Spleen (tissue), 11 donors: ENCODE data around the gene CIAO2B. TPM values are rescaled to one million over a fixed set of nuclear protein-coding genes. Genes with fewer than 3 reads are reported as not detected.

ENCODE experiments used
- DNase-seq: peaks from one replicate; pipeline ENCODE4 v3.0.0-alpha.2; 2020
- H3K27ac ChIP-seq, 8 donors: fragments of 200-600 bp; sonication (generic) in 7 of 8; 1 replicate in 4 of 8; 2 replicates in 4 of 8; pipeline versions ENCODE4 v1.5.0 to v1.8.0; 2016 to 2021; ENCODE audit warnings: inconsistent platforms in 4 of 8, mild to moderate bottlenecking in 4 of 8, moderate library complexity in 1 of 8
- H3K27me3 ChIP-seq, 7 donors: fragments of 200-600 bp; sonication (generic) in 6 of 7; replicated peaks in 1 of 7; 1 replicate in 4 of 7; 2 replicates in 3 of 7; pipeline versions ENCODE4 v1.5.0 to v1.8.0; 2016 to 2021; ENCODE audit warnings: inconsistent platforms in 3 of 7, mild to moderate bottlenecking in 1 of 7
- H3K36me3 ChIP-seq, 6 donors: fragments of 200-600 bp; sonication (generic) in 5 of 6; 1 replicate in 4 of 6; 2 replicates in 2 of 6; pipeline versions ENCODE4 v1.5.0 to v1.8.0; 2016 to 2021; ENCODE audit warnings: inconsistent platforms in 2 of 6
- H3K4me1 ChIP-seq, 6 donors: fragments of 200-600 bp; sonication (generic) in 5 of 6; 1 replicate in 3 of 6; 2 replicates in 3 of 6; pipeline versions ENCODE4 v1.5.0 to v1.8.0; 2016 to 2021; ENCODE audit warnings: inconsistent platforms in 3 of 6
- H3K4me3 ChIP-seq, 8 donors: fragments of 200-600 bp; sonication (generic) in 7 of 8; 1 replicate in 4 of 8; 2 replicates in 4 of 8; pipeline versions ENCODE4 v1.5.0 to v1.8.0; 2016 to 2021; ENCODE audit warnings: inconsistent platforms in 4 of 8, mild to moderate bottlenecking in 4 of 8, moderate library complexity in 2 of 8
- H3K9me3 ChIP-seq, 8 donors: fragments of 200-600 bp; sonication (generic) in 7 of 8; 1 replicate in 4 of 8; 2 replicates in 4 of 8; pipeline versions ENCODE4 v1.5.0 to v1.8.0; 2016 to 2021; ENCODE audit warnings: inconsistent platforms in 4 of 8
- CTCF ChIP-seq, 11 experiments: fragments of 200-600 bp in 7 of 11; fragments of 450-650 bp in 4 of 11; sonication (generic) in 4 of 11; IDR thresholded peaks in 8 of 11; conservative IDR thresholded peaks in 3 of 11; 1 replicate in 7 of 11; 2 replicates in 4 of 11; pipeline versions ENCODE4 v1.4.0 to v1.8.0; 2016 to 2021; ENCODE audit warnings: antibody characterized with exemption in 11 of 11, inconsistent platforms in 4 of 11, mild to moderate bottlenecking in 1 of 11
- POLR2A ChIP-seq, 3 donors: fragments of 450-650 bp; IDR thresholded peaks; one replicate each; pipeline ENCODE4 v1.5.1; 2017; ENCODE audit warnings: antibody characterized with exemption in 3 of 3, mild to moderate bottlenecking in 1 of 3
- POLR2AphosphoS5 ChIP-seq, 3 donors: sonication (generic); formaldehyde crosslinking; IDR thresholded peaks; one replicate each; pipeline ENCODE4 v1.5.1; 2017; ENCODE audit warnings: antibody characterized with exemption in 3 of 3
- WGBS, 5 donors: extraction: QIAGEN DNeasy Blood & Tissue Kit in 3 of 5; methylation state at CpG; one replicate each; pipeline versions ENCODE4 v1.1.5 to v1.1.7; 2013 to 2018; 5-methylcytosine and 5-hydroxymethylcytosine counted together
- intact Hi-C: fragments of 100-400 bp; cut with DNase I; formaldehyde crosslinking; loops from one replicate; pipeline ENCODE4 v1.15.0; 2023; ENCODE audit warnings: low total_unique reads
- polyA plus RNA-seq, 3 donors: library from polyadenylated mRNA; stranded (reverse); fragments of 200-250 nt; gene quantifications; one replicate each; pipeline ENCODE4 v1.2.1, GENCODE V29; 2013
- total RNA-seq, 7 donors: library from RNA; depleted of rRNA in 3 of 7; stranded (reverse); fragments of >200 nt in 3 of 7; fragmentation: NEBNext Ultra II Directional in 4 of 7; extraction: Animal tissue kit (Norgen Biotek cat#: 25700) in 4 of 7; gene quantifications; one replicate each; pipeline versions ENCODE4 v1.1.0 to v1.2.1, GENCODE V29; 2016 to 2021
- donor health status: healthy with polysubstance abuse.
- donor health status: DM: no; HTN: no; CAD: no; lungs with moderate emphysema.
- donor health status: DM: no; HTN: no; CAD: no.
- donor health status: Bipolar disorder and iron deficiency.
- donor health status: healthy.
- donor health status: DM: no; HTN: no; CAD: no.
- donor health status: DM: yes; HTN: yes; CAD: no.

CIAO2B gene
- total and polyA plus RNA-seq, 10 donors, result 46.8 to 168 (median 58.1) TPM

DNA sequence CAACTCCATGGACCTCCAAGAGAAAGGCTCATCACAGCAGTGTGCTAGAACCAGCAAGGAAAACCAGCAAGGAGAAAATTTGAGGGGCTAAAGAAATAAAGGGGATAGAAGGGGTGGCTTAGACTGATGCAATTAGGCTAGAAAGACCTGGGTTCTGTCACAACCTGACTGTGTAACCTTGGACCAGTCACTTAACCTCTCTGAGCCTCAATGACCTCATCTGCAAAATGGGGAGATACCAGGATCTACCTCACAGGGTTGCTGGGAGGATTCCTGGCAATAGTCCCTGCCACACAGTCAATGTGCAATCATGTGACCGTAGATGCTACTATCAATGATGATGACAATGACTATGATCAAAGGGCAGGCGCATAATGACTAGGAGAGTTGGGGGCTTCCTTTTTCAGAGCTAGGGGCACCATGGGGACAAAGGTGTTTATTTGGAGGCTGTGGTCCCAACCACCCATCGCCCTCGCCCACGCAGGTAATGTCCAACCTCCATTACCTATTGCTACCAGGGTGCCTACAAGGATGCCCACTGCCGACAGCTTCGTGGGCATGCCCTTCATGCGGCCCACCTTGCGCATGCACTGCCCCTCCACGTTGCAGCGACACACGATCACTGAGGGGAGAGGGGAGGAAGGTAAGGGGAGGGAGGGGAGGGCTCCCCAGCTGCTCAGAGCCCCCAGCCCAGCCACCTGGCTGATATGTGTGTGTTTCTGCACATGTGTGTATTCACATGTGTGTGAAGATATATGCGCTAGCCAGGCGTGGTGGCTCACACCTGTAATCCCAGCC is 25.2 kb downstream of the CIAO2B start:
- peak; percentile 55 for DNase-seq
- intact Hi-C loops, result no loop called here
- H3K27ac ChIP-seq, result no peak overlapping the region
- H3K36me3 ChIP-seq, result no peaks in the 10 kb centered on the region
- no peak overlapping the region for H3K4me3 ChIP-seq
- H3K9me3 ChIP-seq, result no peaks in the 10 kb centered on the region
- TF ChIP-seq CTCF (IDR thresholded peaks at IDR 0.05 in 8 of 11, conservative IDR thresholded peaks at IDR 0.05 in 3 of 11), result no peak
- no peak for TF ChIP-seq POLR2A (IDR thresholded peaks at IDR 0.05)
- TF ChIP-seq POLR2AphosphoS5 (IDR thresholded peaks at IDR 0.05), result no peak
- WGBS, 5 donors, result 88 to 92% (median 92%) methylated on average over 14 of the region's 14 CpGs
- H3K27me3 ChIP-seq, result peaks cover 0 to 8% (median 0%) of the 10 kb centered on the region in 7 donors
- H3K4me1 ChIP-seq, result no peaks in the 10 kb centered on the region

- intact Hi-C loops, result no loop called here
- no peak overlapping the region for H3K4me3 ChIP-seq
- H3K9me3 ChIP-seq, result no peaks in the 10 kb centered on the region
- TF ChIP-seq POLR2A (IDR thresholded peaks at IDR 0.05) (no peak), CTCF (IDR thresholded peaks at IDR 0.05 in 8 of 11, conservative IDR thresholded peaks at IDR 0.05 in 3 of 11) (no peak), POLR2AphosphoS5 (IDR thresholded peaks at IDR 0.05) (no peak)
- peak; percentile 43 for DNase-seq
- H3K27ac ChIP-seq, result no peak overlapping the region
- no peaks in the 10 kb centered on the region for H3K36me3 ChIP-seq
- H3K27me3 ChIP-seq, result peaks cover 0 to 8% (median 0%) of the 10 kb centered on the region in 7 donors
- no peaks in the 10 kb centered on the region for H3K4me1 ChIP-seq
- WGBS, 5 donors, result 84 to 94% (median 88%) methylated on average over 3 of the region's 3 CpGs; no CpG with 5 or more reads in 1 of the 5 donors
These were observed 26.1 kb downstream of the CIAO2B start for GRCh38 chr16:66908116-66908515.

DNA sequence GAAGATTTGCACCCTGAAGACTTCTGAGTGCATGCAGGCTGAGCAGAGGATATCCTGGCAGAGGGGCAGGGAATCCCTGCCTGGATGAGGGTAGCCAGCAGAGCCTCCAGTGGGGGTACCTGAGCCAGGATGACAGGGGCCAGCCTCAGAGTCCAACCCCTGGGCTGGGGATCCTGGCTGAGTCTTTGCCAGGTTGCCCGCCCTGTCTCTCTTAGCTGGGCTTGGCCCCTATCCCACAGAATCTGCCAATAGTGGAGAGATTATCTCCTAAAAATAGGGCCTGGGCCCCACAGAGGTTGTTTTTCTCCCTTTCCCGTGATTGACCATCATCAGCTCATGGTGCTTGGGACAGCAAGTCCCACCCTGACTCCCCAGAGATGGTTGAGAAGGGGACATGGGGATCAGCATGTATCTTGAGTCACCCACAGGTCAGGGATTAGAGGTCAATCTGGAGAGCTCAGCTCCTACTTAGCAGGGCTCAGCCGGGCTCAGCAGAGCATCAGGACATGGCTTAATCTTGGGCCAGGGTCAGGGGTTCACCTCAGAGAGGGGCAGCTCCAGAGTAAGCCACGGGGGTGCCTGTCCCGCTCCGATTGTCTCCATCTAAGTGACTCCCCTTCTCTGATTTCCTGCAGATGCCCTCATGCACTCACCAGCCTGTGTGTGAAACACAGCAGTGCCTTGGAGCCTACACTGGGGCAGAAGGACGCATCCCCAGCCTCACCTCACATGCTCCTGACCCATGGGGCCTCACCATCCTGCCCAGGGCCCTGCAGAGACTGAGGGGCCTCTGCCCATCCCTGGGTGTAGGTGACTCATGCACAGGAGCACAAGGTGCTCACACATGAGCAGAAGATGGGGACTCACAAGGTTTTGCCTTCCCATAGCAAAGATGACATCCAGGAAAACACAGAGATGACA is 27.0 kb downstream of the CIAO2B start:
- Histone ChIP-seq H3K4me1 (no peaks in the 10 kb centered on the region), H3K9me3 (no peaks in the 10 kb centered on the region), H3K36me3 (no peaks in the 10 kb centered on the region), H3K27me3 (peaks cover 0 to 8% (median 0%) of the 10 kb centered on the region in 7 donors), H3K27ac (no peak overlapping the region), H3K4me3 (no peak overlapping the region)
- 70 to 85% (median 73%) methylated on average over 6 to 7 of the region's 7 CpGs for WGBS, 5 donors
- intact Hi-C loops, result no loop called here
- no peak for TF ChIP-seq CTCF (IDR thresholded peaks at IDR 0.05 in 8 of 11, conservative IDR thresholded peaks at IDR 0.05 in 3 of 11)
- no peak for TF ChIP-seq POLR2AphosphoS5 (IDR thresholded peaks at IDR 0.05)
- TF ChIP-seq POLR2A (IDR thresholded peaks at IDR 0.05), result no peak
- DNase-seq, result peak; percentile 46
